KOPT-K1 (cell line): ENCODE results near the gene FANCC.

Experiments used
- H3K27ac ChIP-seq: fragments of 200-600 bp; sonication (generic); 2 replicates; pipeline ENCODE4 v1.5.1; 2016; ENCODE audit warnings: antibody characterized with exemption, mild to moderate bottlenecking, low read depth, low read length; ENCODE audit not compliant: poor library complexity, severe bottlenecking
- H3K36me3 ChIP-seq: fragments of 200-600 bp; sonication (generic); 2 replicates; pipeline ENCODE4 v1.5.1; 2017; ENCODE audit warnings: antibody characterized with exemption, mild to moderate bottlenecking, low read length, moderate library complexity; ENCODE audit not compliant: insufficient read depth
- H3K9me3 ChIP-seq: fragments of 200-600 bp; sonication (generic); 2 replicates; pipeline ENCODE4 v1.5.1; 2017; ENCODE audit warnings: antibody characterized with exemption, low read length, mild to moderate bottlenecking; ENCODE audit not compliant: insufficient read depth, poor library complexity, severe bottlenecking

Gene FANCC

GRCh38 chr9:95131023-95131943 is 186.2 kb downstream of the FANCC start:
- Histone ChIP-seq H3K27ac (no peak overlapping the region), H3K36me3 (no peaks in the 10 kb centered on the region; the same call in 1 of the 2 replicates)

GRCh38 chr9:95130484-95130883 is 187.0 kb downstream of the FANCC start:
- Histone ChIP-seq H3K36me3 (no peaks in the 10 kb centered on the region; the same call in 1 of the 2 replicates), H3K9me3 (no peaks in the 10 kb centered on the region), H3K27ac (no peak overlapping the region)

More at GRCh38 chr9:95131023-95131943, 186.2 kb downstream of the FANCC start:
- no peaks in the 10 kb centered on the region for H3K9me3 ChIP-seq

GRCh38 chr9:95129476-95130291 is 187.8 kb downstream of the FANCC start:
- no peak overlapping the region for H3K27ac ChIP-seq
- no peaks in the 10 kb centered on the region for H3K9me3 ChIP-seq
- H3K36me3 ChIP-seq = no peaks in the 10 kb centered on the region; the same call in 1 of the 2 replicates

GRCh38 chr9:95128177-95128524 is 189.4 kb downstream of the FANCC start:
- Histone ChIP-seq H3K9me3 (no peaks in the 10 kb centered on the region), H3K27ac (no peak overlapping the region), H3K36me3 (no peaks in the 10 kb centered on the region; the same call in 1 of the 2 replicates)

- no peaks in the 10 kb centered on the region for H3K9me3 ChIP-seq
- no peaks in the 10 kb centered on the region; the same call in 1 of the 2 replicates for H3K36me3 ChIP-seq
- H3K27ac ChIP-seq = no peak overlapping the region
Measured at GRCh38 chr9:95127249-95128176, 190.0 kb downstream of the FANCC start.

- Histone ChIP-seq H3K36me3 (no peaks in the 10 kb centered on the region; the same call in 1 of the 2 replicates), H3K9me3 (no peaks in the 10 kb centered on the region), H3K27ac (no peak overlapping the region)
Measured at GRCh38 chr9:95126739-95127138, 190.8 kb downstream of the FANCC start.

- no peak overlapping the region for H3K27ac ChIP-seq
- no peaks in the 10 kb centered on the region for H3K9me3 ChIP-seq
- no peaks in the 10 kb centered on the region; the same call in 1 of the 2 replicates for H3K36me3 ChIP-seq
Measured at GRCh38 chr9:95125652-95126051, 191.9 kb downstream of the FANCC start.

- Histone ChIP-seq H3K9me3 (no peaks in the 10 kb centered on the region), H3K36me3 (no peaks in the 10 kb centered on the region; the same call in 1 of the 2 replicates), H3K27ac (no peak overlapping the region)
Measured at GRCh38 chr9:95124582-95125367, 192.7 kb downstream of the FANCC start.

- H3K9me3 ChIP-seq = no peaks in the 10 kb centered on the region
- no peaks in the 10 kb centered on the region; the same call in 1 of the 2 replicates for H3K36me3 ChIP-seq
- H3K27ac ChIP-seq = no peak overlapping the region
Measured at GRCh38 chr9:95120781-95121370, 196.6 kb downstream of the FANCC start.

- H3K36me3 ChIP-seq = no peaks in the 10 kb centered on the region; the same call in 1 of the 2 replicates
- H3K27ac ChIP-seq = no peak overlapping the region
- no peaks in the 10 kb centered on the region for H3K9me3 ChIP-seq
Measured at GRCh38 chr9:95118596-95118995, 198.9 kb downstream of the FANCC start.

GRCh38 chr9:95116808-95117204 is 200.7 kb downstream of the FANCC start:
- Histone ChIP-seq H3K27ac (no peak overlapping the region), H3K9me3 (no peaks in the 10 kb centered on the region), H3K36me3 (peaks cover 11% of the 10 kb centered on the region; the same call in 1 of the 2 replicates)

GRCh38 chr9:95116002-95116807 is 201.3 kb downstream of the FANCC start:
- Histone ChIP-seq H3K36me3 (peaks cover 15% of the 10 kb centered on the region; the same call in 1 of the 2 replicates), H3K9me3 (no peaks in the 10 kb centered on the region), H3K27ac (no peak overlapping the region)

GRCh38 chr9:95115104-95115503 is 202.4 kb downstream of the FANCC start:
- H3K27ac ChIP-seq = no peak overlapping the region
- H3K9me3 ChIP-seq = no peaks in the 10 kb centered on the region
- peaks cover 19% of the 10 kb centered on the region; the same call in 1 of the 2 replicates for H3K36me3 ChIP-seq
